NCI-H2227 treated with DMSO at 0.1 percent for 48 hours (cell line): ENCODE results near the gene PCDHGB5.
"Not testable (repeated sequence)": the region's sequence is repeated elsewhere in the genome, so short reads cannot be mapped to it uniquely, and the experiment has no call there.

Experiments
- DNase-seq: peaks from one replicate; lab custom pipeline; 2025; lab: John Stamatoyannopoulos, UW

PCDHGB5 gene

DNA sequence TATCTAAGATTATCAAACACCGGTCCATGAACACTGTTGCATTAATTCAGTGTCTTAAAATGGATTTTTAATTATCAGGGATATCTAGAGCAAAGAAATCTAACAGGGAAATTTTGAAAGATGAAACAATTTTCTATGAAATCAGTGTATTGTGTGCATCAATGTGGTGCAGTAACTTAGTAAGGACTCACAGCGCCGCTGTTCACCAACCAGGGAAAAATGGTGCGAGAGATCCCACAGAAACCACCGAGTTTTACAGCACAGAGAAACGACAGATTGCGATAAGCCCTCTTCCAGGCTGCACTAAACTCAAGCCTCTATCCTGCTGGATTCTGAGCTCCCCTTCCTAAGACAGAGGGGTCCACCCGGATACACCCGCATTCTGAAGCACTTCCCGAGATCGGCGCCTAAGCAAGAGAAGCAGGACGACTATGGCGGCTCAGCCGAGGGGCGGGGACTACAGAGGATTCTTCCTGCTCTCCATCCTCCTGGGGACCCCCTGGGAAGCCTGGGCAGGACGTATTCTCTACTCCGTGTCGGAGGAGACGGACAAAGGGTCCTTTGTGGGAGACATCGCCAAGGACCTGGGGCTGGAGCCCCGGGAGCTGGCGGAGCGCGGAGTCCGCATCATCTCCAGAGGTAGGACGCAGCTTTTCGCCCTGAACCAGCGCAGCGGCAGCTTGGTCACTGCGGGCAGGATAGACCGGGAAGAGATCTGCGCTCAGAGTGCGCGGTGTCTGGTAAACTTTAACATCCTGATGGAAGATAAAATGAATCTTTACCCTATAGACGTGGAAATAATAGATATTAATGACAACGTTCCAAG is 15.1 kb upstream of the PCDHGB5 start, which contains the start of gene PCDHGA7:
Gene PCDHGA7, plus strand, starts transcription at position 274 of the 826 bp plus-strand sequence. Its CDS starts 158 bp downstream, at position 432.
- DNase-seq: peak; percentile 60

DNA sequence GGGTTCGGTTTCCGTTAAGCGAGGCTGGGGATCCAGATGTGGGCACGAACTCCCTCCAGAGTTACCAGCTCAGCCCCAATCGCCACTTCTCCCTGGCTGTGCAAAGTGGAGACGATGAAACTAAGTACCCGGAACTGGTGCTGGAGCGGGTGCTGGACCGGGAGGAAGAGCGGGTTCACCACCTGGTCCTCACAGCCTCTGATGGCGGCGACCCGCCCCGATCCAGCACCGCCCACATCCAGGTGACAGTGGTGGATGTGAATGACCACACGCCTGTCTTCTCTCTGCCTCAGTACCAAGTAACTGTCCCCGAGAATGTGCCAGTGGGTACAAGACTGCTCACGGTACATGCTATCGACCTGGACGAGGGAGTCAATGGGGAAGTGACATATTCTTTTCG is 14.4 kb upstream of the PCDHGB5 start:
- DNase-seq: no peak

DNA sequence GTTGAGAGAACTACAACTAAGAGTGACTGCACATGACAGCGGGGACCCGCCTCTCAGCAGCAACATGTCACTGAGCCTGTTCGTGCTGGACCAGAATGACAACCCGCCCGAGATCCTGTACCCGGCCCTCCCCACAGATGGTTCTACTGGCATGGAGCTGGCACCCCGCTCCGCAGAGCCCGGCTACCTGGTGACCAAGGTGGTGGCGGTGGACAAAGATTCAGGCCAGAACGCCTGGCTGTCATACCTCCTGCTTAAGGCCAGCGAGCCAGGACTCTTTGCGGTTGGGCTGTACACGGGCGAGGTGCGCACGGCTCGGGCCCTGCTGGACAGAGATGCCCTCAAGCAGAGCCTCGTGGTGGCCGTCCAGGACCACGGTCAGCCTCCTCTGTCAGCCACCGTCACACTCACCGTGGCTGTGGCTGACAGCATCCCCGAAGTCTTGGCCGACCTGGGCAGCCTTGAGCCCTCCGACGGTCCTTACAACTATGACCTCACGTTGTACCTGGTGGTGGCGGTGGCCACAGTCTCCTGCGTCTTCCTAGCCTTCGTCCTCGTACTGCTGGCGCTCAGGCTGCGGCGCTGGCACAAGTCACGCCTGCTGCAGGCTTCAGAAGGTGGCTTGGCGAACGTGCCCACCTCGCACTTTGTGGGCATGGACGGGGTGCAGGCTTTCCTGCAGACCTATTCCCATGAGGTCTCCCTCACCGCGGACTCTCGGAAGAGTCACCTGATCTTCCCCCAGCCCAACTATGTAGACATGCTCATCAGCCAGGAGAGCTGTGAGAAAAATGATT is 13.1 kb upstream of the PCDHGB5 start:
- no peak for DNase-seq

DNA sequence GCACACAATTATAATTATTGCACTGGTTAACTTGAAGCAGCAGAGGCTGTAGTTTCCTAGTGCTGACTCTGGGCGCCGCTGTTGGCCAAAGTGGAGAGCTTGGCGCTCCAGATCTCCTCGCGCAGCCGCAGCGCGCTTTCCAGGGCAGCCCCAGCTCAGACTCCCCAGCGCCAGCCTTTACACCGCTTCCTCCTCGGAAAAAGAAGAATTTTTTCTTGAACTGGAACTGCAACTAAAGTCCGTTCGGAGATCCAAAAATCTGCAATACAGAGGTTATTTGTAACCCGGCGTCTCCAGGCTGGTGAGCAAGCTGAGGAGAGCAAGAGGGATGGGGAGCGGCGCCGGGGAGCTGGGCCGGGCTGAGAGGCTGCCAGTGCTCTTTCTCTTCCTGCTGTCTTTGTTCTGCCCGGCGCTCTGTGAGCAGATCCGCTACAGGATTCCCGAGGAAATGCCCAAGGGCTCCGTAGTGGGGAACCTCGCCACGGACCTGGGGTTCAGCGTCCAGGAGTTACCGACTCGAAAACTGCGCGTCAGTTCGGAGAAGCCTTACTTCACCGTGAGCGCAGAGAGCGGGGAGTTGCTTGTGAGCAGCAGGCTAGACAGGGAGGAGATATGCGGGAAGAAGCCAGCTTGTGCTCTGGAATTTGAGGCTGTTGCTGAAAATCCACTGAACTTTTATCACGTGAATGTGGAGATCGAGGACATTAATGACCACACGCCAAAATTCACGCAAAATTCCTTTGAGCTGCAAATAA is 10.0 kb upstream of the PCDHGB5 start, which contains the start of gene PCDHGB4:
Gene PCDHGB4, plus strand, starts transcription at position 142 of the 755 bp plus-strand sequence. Its CDS starts 187 bp downstream, at position 329.
- not testable (repeated sequence) for DNase-seq

DNA sequence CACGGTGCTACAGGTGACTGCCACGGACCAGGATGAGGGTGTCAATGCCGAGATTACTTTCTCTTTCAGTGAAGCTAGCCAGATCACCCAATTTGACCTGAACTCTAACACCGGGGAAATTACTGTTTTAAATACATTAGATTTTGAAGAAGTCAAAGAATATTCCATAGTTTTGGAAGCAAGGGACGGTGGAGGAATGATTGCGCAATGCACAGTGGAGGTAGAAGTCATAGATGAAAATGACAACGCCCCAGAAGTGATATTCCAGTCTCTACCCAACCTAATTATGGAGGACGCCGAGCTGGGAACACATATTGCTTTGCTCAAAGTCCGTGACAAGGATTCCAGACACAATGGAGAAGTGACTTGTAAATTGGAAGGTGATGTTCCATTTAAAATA is 9.1 kb upstream of the PCDHGB5 start:
- DNase-seq: no peak

DNA sequence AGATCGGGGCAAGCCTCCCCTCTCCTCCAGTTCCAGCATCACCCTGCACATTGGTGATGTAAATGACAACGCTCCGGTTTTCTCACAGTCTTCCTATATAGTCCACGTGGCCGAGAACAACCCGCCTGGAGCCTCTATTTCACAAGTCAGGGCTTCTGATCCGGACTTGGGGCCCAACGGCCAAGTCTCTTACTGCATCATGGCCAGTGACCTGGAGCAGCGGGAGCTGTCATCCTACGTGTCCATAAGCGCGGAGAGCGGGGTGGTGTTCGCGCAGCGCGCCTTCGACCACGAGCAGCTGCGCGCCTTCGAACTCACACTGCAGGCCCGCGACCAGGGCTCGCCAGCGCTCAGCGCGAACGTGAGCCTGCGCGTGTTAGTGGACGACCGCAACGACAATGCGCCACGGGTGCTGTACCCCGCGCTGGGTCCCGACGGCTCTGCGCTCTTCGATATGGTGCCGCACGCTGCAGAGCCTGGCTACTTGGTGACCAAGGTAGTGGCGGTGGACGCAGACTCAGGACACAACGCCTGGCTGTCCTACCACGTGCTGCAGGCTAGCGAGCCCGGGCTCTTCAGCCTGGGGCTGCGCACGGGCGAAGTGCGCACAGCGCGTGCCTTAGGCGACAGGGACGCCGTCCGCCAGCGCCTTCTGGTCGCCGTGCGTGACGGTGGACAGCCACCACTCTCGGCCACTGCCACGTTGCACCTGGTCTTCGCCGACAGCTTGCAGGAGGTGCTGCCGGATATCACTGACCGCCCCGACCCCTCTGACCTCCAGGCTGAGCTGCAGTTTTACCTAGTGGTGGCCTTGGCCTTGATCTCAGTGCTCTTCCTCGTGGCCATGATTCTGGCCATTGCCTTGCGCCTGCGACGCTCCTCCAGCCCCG is 8.3 kb upstream of the PCDHGB5 start:
- DNase-seq: no peak

DNA sequence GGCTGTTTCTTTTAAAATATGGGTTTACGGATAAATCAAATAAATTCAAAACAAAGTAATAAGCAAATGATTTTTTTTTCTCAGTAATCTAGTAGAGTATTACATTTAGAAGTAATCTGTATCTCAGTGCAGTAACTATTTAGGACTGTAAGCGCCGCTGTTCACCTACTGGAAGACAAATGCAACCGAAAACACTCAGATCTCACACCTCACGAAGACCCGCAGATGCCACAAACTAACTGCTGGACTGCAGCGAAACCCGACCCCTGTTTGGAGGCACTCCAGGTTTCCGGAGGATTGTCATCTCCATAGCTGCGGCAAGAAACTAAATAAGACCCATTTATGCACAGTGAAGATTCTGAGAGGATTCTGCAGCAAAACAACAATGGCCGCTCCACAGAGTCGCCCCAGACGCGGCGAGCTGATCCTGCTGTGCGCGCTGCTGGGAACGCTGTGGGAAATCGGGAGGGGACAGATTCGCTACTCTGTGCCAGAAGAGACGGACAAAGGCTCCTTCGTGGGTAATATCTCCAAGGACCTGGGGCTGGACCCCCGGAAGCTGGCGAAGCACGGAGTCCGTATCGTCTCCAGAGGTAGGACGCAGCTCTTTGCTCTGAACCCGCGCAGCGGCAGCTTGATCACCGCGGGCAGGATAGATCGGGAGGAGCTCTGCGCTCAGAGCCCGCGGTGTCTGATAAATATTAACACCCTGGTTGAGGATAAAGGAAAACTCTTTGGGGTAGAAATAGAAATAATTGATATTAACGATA is 5.1 kb upstream of the PCDHGB5 start, which contains the start of gene PCDHGA8:
Gene PCDHGA8, plus strand, starts transcription at position 205 of the 770 bp plus-strand sequence. Its CDS starts 181 bp downstream, at position 386.
- DNase-seq: no peak

DNA sequence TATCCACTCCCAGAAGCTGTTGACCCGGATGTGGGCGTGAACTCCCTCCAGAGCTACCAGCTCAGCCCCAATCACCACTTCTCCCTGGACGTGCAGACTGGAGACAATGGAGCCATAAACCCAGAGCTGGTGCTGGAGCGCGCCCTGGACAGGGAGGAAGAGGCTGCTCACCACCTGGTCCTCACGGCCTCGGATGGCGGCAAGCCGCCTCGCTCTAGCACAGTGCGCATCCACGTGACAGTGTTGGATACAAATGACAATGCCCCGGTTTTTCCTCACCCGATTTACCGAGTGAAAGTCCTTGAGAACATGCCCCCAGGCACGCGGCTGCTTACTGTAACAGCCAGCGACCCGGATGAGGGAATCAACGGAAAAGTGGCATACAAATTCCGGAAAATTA is 4.5 kb upstream of the PCDHGB5 start:
- DNase-seq: no peak

DNA sequence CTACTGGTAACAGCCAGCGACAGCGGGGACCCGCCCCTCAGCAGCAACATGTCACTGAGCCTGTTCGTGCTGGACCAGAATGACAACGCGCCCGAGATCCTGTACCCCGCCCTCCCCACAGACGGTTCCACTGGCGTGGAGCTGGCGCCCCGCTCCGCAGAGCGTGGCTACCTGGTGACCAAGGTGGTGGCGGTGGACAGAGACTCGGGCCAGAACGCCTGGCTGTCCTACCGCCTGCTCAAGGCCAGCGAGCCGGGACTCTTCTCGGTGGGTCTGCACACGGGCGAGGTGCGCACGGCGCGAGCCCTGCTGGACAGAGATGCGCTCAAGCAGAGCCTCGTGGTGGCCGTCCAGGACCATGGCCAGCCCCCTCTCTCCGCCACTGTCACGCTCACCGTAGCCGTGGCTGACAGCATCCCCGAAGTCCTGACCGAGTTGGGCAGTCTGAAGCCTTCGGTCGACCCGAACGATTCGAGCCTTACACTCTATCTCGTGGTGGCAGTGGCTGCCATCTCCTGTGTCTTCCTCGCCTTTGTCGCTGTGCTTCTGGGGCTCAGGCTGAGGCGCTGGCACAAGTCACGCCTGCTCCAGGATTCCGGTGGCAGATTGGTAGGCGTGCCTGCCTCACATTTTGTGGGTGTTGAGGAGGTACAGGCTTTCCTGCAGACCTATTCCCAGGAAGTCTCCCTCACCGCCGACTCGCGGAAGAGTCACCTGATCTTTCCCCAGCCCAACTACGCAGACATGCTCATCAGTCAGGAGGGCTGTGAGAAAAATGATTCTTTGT is 3.2 kb upstream of the PCDHGB5 start:
- DNase-seq: not testable (repeated sequence)

DNA sequence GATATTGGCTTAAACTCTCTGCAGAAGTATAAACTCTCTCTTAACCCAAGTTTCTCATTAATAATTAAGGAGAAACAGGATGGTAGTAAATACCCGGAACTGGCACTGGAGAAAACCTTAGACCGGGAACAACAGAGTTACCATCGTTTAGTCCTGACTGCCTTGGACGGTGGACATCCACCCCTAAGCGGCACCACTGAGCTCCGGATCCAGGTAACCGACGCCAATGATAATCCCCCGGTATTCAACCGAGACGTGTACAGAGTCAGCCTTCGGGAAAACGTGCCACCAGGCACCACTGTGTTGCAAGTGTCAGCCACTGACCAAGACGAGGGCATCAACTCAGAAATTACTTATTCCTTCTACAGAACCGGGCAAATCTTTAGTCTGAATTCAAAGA is 861 bp downstream of the PCDHGB5 start:
- no peak for DNase-seq

DNA sequence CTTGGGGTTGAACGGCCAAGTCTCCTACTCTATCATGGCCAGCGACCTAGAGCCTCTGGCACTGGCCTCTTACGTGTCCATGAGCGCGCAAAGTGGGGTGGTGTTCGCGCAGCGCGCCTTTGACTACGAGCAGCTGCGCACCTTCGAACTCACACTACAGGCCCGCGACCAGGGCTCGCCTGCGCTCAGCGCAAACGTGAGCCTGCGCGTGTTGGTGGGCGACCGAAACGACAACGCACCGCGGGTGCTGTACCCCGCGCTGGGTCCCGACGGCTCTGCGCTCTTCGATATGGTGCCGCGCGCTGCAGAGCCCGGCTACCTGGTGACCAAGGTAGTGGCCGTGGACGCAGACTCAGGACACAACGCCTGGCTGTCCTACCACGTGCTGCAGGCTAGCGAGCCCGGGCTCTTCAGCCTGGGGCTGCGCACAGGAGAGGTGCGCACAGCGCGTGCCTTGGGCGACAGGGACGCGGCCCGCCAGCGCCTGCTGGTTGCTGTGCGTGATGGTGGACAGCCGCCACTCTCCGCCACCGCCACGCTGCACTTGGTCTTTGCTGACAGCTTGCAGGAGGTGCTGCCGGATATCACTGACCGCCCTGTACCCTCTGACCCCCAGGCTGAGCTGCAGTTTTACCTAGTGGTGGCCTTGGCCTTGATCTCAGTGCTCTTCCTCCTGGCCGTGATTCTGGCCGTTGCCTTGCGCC is 2.0 kb downstream of the PCDHGB5 start:
- DNase-seq: no peak

DNA sequence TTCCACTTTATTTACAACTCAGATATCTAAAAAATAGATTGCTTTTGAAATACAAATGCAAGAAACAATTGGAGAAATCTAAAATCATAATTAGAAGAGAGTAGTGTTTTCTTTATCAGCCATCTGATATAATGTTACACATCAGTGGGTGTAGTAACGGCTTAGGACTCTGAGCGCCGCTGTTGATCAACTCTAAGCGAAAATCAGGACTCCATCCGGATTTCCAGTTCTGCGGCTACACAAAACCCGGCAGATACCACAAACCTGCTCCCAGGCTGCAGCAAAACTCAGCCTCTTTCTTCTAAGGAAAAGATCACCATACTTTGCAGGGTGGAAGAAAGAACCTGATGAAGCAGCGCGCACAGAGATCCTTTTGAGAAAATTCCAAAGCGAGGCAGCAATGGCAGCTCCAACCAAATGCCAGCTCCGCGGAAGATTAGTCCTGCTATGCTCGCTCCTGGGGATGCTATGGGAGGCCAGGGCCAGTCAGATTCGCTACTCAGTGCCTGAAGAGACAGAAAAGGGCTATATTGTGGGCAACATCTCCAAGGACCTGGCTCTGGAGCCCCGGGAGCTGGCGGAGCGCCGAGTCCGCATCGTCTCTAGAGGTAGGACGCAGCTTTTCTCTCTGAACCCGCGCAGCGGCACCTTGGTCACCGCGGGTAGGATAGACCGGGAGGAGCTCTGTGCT is 5.0 kb downstream of the PCDHGB5 start, which contains the start of gene PCDHGA9:
Gene PCDHGA9, plus strand, starts transcription at position 226 of the 691 bp plus-strand sequence. Its CDS starts 175 bp downstream, at position 401.
- no peak for DNase-seq

DNA sequence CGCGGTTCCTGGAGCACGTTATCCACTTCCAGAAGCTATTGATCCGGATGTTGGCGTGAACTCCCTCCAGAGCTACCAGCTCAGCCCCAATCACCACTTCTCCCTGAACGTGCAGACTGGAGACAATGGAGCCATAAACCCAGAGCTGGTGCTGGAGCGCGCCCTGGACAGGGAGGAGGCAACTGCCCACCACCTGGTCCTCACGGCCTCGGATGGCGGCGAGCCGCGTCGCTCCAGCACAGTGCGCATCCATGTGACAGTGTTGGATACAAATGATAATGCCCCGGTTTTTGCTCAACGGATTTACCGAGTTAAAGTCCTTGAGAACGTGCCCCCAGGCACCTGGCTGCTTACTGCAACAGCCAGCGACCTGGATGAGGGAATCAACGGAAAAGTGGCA is 5.6 kb downstream of the PCDHGB5 start:
- DNase-seq: no peak

DNA sequence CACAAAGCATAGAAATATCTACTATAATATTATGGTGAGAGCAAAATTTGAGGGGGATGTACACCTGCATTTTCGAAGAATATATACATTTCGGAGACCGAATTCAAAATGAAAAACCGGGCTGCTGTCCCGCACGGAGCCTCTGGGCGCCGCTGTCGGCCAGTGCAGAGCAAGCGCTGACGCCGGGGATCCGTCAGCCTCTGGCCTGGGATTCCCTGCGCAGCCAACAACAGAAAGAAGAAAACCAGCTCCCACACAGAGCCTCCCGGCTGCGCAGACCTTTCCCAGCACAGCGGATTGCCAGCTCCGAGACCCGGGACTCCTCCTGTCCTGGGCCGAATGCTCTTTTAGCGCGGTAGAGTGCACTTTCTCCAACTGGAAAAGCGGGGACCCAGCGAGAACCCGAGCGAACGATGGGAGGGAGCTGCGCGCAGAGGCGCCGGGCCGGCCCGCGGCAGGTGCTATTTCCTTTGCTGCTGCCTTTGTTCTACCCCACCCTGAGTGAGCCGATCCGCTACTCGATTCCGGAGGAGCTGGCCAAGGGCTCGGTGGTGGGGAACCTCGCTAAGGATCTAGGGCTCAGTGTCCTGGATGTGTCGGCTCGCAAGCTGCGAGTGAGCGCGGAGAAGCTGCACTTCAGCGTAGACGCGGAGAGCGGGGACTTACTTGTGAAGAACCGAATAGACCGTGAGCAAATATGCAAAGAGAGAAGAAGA is 10.2 kb downstream of the PCDHGB5 start, which contains the start of gene PCDHGB6:
Gene PCDHGB6, plus strand, starts transcription at position 232 of the 716 bp plus-strand sequence. Its CDS starts 182 bp downstream, at position 414.
- not testable (repeated sequence) for DNase-seq

DNA sequence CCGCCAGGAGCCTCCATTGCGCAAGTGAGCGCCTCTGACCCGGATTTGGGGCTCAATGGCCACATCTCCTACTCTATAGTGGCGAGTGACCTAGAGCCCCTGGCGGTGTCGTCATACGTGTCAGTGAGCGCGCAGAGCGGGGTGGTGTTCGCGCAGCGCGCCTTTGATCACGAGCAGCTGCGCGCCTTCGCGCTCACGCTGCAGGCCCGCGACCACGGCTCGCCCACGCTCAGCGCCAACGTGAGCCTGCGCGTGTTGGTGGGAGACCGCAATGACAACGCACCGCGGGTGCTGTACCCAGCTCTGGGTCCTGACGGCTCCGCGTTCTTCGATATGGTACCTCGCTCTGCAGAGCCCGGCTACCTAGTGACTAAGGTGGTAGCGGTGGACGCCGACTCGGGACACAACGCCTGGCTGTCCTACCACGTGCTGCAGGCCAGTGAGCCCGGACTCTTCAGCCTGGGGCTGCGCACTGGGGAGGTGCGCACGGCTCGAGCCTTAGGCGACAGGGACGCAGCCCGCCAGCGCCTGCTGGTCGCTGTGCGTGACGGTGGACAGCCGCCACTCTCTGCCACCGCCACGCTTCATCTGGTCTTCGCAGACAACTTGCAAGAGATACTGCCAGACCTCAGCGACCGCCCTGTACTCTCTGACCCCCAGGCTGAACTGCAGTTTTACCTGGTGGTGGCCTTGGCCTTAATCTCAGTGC is 12.0 kb downstream of the PCDHGB5 start:
- DNase-seq: no peak

DNA sequence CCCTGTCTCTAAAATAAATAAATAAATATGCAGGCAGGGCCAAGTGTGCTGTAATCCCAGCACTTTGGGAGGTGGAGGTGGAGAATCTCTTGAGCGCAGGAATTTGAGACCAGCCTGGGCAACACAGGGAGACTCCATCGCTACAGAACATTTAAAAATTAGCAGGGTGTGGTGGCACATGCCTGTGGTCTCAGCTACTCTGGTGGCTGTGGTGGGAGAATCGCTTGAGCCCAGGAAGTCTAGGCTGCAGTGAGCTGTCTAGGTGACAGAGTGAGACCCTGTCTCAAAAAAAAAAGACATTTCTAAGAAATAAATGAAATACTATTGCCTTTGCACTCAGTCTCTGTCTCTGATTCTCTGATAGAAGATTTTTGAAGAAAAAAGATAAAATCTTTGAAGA is 13.8 kb downstream of the PCDHGB5 start:
- no peak for DNase-seq
